ENCODE results near the gene TRPC4.
"Not testable (repeated sequence)": the region's sequence is repeated elsewhere in the genome, so short reads cannot be mapped to it uniquely, and the experiment has no call there.

Gene TRPC4

DNA sequence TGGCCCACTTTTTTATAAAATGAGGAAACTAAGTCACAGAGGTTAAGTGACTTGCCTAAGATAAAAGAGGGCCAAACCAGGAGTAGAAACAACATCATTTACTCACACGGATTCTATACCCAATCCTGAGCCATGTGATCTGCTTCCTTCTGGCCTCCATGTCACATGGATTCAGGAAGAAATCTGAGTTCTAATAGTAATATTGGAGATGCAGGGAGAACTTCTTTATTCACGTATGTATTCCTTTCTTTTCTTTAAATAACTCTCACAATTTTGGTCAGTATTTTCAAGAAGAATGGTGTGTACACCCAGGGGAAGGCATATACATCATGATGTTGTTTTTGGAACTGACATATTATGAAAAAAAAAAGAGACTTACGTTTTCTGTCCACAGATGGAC, 272.8 kb downstream of the TRPC4 start:
- Histone ChIP-seq H3K18ac (ENCODE audit: low read length) (no peak overlapping the region), H4K91ac (ENCODE audit: low read depth, low read length, poor library complexity) (no peak overlapping the region), H3K4me3 (ENCODE audit: low read length in 2 of 2) (no peak overlapping the region), H3K14ac (ENCODE audit: low read length) (no peak overlapping the region), H2BK120ac (ENCODE audit: low read depth, low read length) (no peak overlapping the region), H3K4me1 (ENCODE audit: control insufficient read depth in 2 of 2, insufficient read depth in 1 of 2, low read depth in 1 of 2, low read length in 2 of 2) (peaks cover 0 to 10% of the 10 kb centered on the region in 2 donors), H2AK5ac (ENCODE audit: low read depth, low read length) (no peak overlapping the region), H3K9ac (ENCODE audit: low read depth, low read length, poor library complexity) (no peak overlapping the region), H3K23ac (ENCODE audit: low read depth, low read length, poor library complexity) (no peak overlapping the region), H3K27me3 (ENCODE audit: control insufficient read depth in 3 of 3, insufficient read depth in 3 of 3, low read depth in 1 of 3, low read length in 3 of 3) (no peaks in the 10 kb centered on the region), H3K4ac (ENCODE audit: low read length) (no peak overlapping the region), H3K4me2 (ENCODE audit: insufficient read depth, low read length, poor library complexity, severe bottlenecking) (no peak overlapping the region), H3K9me3 (replicated peaks in 1 of 2; ENCODE audit: control insufficient read depth in 2 of 2, insufficient read depth in 1 of 2, low read depth in 1 of 2, low read length in 2 of 2) (no peaks in the 10 kb centered on the region), H3K27ac (replicated peaks; ENCODE audit: low read length) (no peak overlapping the region), H2AFZ (ENCODE audit: low read length) (no peak overlapping the region), H2BK5ac (ENCODE audit: low read length) (no peak overlapping the region), H2BK15ac (ENCODE audit: low read length) (no peak overlapping the region), H2BK12ac (ENCODE audit: low read length) (no peak overlapping the region), H3K79me1 (ENCODE audit: low read depth, low read length) (no peaks in the 10 kb centered on the region), H4K8ac (ENCODE audit: low read depth, low read length) (no peak overlapping the region), H3K36me3 (replicated peaks in 1 of 2; ENCODE audit: control insufficient read depth in 2 of 2, insufficient read depth in 2 of 2, low read length in 2 of 2) (no peaks in the 10 kb centered on the region)
- WGBS, 2 donors (ENCODE audit: extremely low coverage in 2 of 2, insufficient read length in 2 of 2, insufficient replicate concordance in 1 of 2), result no CpG with 5 or more reads among the region's 3 CpGs
- DNase-seq (ENCODE audit: low spot score), result no peak

DNA sequence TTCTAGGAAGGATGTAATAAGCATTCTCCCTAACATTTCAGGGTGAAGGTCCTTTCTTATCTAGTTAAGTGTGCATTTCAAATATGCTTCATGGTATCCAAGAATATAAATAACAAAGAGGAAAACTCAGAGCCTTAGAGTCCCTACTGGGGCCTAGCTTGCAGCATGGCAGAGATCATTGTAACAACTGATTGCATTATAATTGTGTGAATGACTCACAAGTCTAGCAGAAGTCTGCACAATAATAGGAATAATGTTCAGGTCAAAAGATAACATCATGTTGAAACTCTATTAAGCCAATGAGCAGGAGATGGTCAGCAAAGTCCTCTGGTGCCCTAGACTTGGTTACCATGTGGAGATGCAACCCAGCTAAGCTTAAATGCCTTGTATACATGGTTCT, 274.4 kb downstream of the TRPC4 start:
- no peak for DNase-seq (ENCODE audit: low spot score)
- Histone ChIP-seq H3K4me3 (ENCODE audit: low read length in 2 of 2) (no peak overlapping the region), H3K36me3 (replicated peaks in 1 of 2; ENCODE audit: control insufficient read depth in 2 of 2, insufficient read depth in 2 of 2, low read length in 2 of 2) (no peaks in the 10 kb centered on the region), H3K4ac (ENCODE audit: low read length) (no peak overlapping the region), H3K14ac (ENCODE audit: low read length) (no peak overlapping the region), H3K23ac (ENCODE audit: low read depth, low read length, poor library complexity) (no peak overlapping the region), H2BK120ac (ENCODE audit: low read depth, low read length) (no peak overlapping the region), H3K9me3 (replicated peaks in 1 of 2; ENCODE audit: control insufficient read depth in 2 of 2, insufficient read depth in 1 of 2, low read depth in 1 of 2, low read length in 2 of 2) (no peaks in the 10 kb centered on the region), H4K8ac (ENCODE audit: low read depth, low read length) (no peak overlapping the region), H3K4me1 (ENCODE audit: control insufficient read depth in 2 of 2, insufficient read depth in 1 of 2, low read depth in 1 of 2, low read length in 2 of 2) (peaks cover 0 to 10% of the 10 kb centered on the region in 2 donors), H2AFZ (ENCODE audit: low read length) (no peak overlapping the region), H3K27me3 (ENCODE audit: control insufficient read depth in 3 of 3, insufficient read depth in 3 of 3, low read depth in 1 of 3, low read length in 3 of 3) (no peaks in the 10 kb centered on the region), H3K18ac (ENCODE audit: low read length) (no peak overlapping the region), H3K9ac (ENCODE audit: low read depth, low read length, poor library complexity) (no peak overlapping the region), H2AK5ac (ENCODE audit: low read depth, low read length) (no peak overlapping the region), H4K91ac (ENCODE audit: low read depth, low read length, poor library complexity) (no peak overlapping the region), H3K4me2 (ENCODE audit: insufficient read depth, low read length, poor library complexity, severe bottlenecking) (no peak overlapping the region), H2BK12ac (ENCODE audit: low read length) (no peak overlapping the region), H2BK15ac (ENCODE audit: low read length) (no peak overlapping the region), H3K79me1 (ENCODE audit: low read depth, low read length) (no peaks in the 10 kb centered on the region), H3K27ac (replicated peaks; ENCODE audit: low read length) (no peak overlapping the region), H2BK5ac (ENCODE audit: low read length) (no peak overlapping the region)

DNA sequence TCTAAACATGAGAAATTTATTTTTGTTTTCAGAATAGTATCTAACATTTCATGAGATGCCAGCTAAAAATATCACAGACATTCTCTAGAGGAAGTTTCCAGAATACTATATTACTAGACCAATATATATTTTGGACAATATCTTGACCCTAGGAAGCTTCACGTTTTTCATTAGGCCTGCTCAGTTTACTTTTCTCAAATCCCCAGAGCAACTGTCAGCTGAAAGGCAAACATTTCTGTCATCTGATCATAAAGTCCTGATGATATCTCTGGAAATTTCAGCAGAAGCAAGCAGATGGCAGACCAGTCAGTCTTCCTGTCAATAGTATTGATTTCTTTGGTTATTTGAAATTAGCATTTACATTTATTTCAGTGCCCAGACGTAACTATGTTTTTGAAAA, 275.0 kb downstream of the TRPC4 start:
- Histone ChIP-seq H3K4ac (ENCODE audit: low read length) (no peak overlapping the region), H2AFZ (ENCODE audit: low read length) (no peak overlapping the region), H3K27ac (replicated peaks; ENCODE audit: low read length) (no peak overlapping the region), H3K4me2 (ENCODE audit: insufficient read depth, low read length, poor library complexity, severe bottlenecking) (no peak overlapping the region), H3K4me3 (ENCODE audit: low read length in 2 of 2) (no peak overlapping the region), H4K91ac (ENCODE audit: low read depth, low read length, poor library complexity) (no peak overlapping the region), H4K8ac (ENCODE audit: low read depth, low read length) (no peak overlapping the region), H2AK5ac (ENCODE audit: low read depth, low read length) (no peak overlapping the region), H3K18ac (ENCODE audit: low read length) (no peak overlapping the region), H3K27me3 (ENCODE audit: control insufficient read depth in 3 of 3, insufficient read depth in 3 of 3, low read depth in 1 of 3, low read length in 3 of 3) (no peaks in the 10 kb centered on the region), H2BK120ac (ENCODE audit: low read depth, low read length) (no peak overlapping the region), H3K23ac (ENCODE audit: low read depth, low read length, poor library complexity) (no peak overlapping the region), H3K9ac (ENCODE audit: low read depth, low read length, poor library complexity) (no peak overlapping the region), H2BK5ac (ENCODE audit: low read length) (no peak overlapping the region), H2BK12ac (ENCODE audit: low read length) (no peak overlapping the region), H2BK15ac (ENCODE audit: low read length) (no peak overlapping the region), H3K14ac (ENCODE audit: low read length) (no peak overlapping the region), H3K79me1 (ENCODE audit: low read depth, low read length) (no peaks in the 10 kb centered on the region), H3K4me1 (ENCODE audit: control insufficient read depth in 2 of 2, insufficient read depth in 1 of 2, low read depth in 1 of 2, low read length in 2 of 2) (peaks cover 0 to 10% of the 10 kb centered on the region in 2 donors), H3K36me3 (replicated peaks in 1 of 2; ENCODE audit: control insufficient read depth in 2 of 2, insufficient read depth in 2 of 2, low read length in 2 of 2) (no peaks in the 10 kb centered on the region), H3K9me3 (replicated peaks in 1 of 2; ENCODE audit: control insufficient read depth in 2 of 2, insufficient read depth in 1 of 2, low read depth in 1 of 2, low read length in 2 of 2) (no peaks in the 10 kb centered on the region)
- DNase-seq (ENCODE audit: low spot score), result no peak
- no CpG with 5 or more reads among the region's 2 CpGs for WGBS, 2 donors (ENCODE audit: extremely low coverage in 2 of 2, insufficient read length in 2 of 2, insufficient replicate concordance in 1 of 2)

DNA sequence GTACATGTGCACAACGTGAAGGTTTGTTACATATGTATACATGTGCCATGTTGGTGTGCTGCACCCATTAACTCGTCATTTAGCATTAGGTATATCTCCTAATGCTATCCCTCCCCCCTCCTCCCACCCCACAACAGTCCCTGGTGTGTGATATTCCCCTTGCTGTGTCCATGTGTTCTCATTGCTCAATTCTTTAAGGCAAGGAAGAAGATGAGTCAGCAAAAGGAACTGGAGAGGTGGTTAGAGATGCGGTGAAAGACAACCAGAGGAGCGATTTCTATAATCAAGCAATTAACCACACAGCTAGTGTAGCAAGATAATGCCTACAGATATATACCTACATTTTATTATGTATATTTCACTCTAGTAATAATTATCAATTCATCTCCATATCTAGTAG, 280.2 kb downstream of the TRPC4 start:
- H3K14ac ChIP-seq (ENCODE audit: low read length); H3K4ac ChIP-seq (ENCODE audit: low read length); H3K4me3 ChIP-seq (ENCODE audit: low read length in 2 of 2); H2AK5ac ChIP-seq (ENCODE audit: low read depth, low read length); H2BK5ac ChIP-seq (ENCODE audit: low read length); H2BK15ac ChIP-seq (ENCODE audit: low read length); H3K4me1 ChIP-seq (ENCODE audit: control insufficient read depth in 2 of 2, insufficient read depth in 1 of 2, low read depth in 1 of 2, low read length in 2 of 2); H3K79me1 ChIP-seq (ENCODE audit: low read depth, low read length); H2AFZ ChIP-seq (ENCODE audit: low read length); H3K9ac ChIP-seq (ENCODE audit: low read depth, low read length, poor library complexity); H4K91ac ChIP-seq (ENCODE audit: low read depth, low read length, poor library complexity); H3K23ac ChIP-seq (ENCODE audit: low read depth, low read length, poor library complexity); H3K4me2 ChIP-seq (ENCODE audit: insufficient read depth, low read length, poor library complexity, severe bottlenecking); H3K9me3 ChIP-seq (replicated peaks in 1 of 2; ENCODE audit: control insufficient read depth in 2 of 2, insufficient read depth in 1 of 2, low read depth in 1 of 2, low read length in 2 of 2); H3K36me3 ChIP-seq (replicated peaks in 1 of 2; ENCODE audit: control insufficient read depth in 2 of 2, insufficient read depth in 2 of 2, low read length in 2 of 2); H3K27me3 ChIP-seq (ENCODE audit: control insufficient read depth in 3 of 3, insufficient read depth in 3 of 3, low read depth in 1 of 3, low read length in 3 of 3); H3K27ac ChIP-seq (replicated peaks; ENCODE audit: low read length); H3K18ac ChIP-seq (ENCODE audit: low read length); DNase-seq (ENCODE audit: low spot score); H2BK120ac ChIP-seq (ENCODE audit: low read depth, low read length); H4K8ac ChIP-seq (ENCODE audit: low read depth, low read length); H2BK12ac ChIP-seq (ENCODE audit: low read length): not testable (repeated sequence)
- WGBS, 2 donors (ENCODE audit: extremely low coverage in 2 of 2, insufficient read length in 2 of 2, insufficient replicate concordance in 1 of 2), result no CpG with 5 or more reads among the region's 4 CpGs
